Gastroesophageal sphincter (tissue), 3 donors: ENCODE results near the gene HAPSTR1.

Experiments
- POLR2AphosphoS5 ChIP-seq: sonication (generic); formaldehyde crosslinking; IDR thresholded peaks from one replicate; pipeline ENCODE4 v1.6.1; 2017; ENCODE audit warnings: antibody characterized with exemption
- TF ChIP-seq, protein P1 (sequence below), 4 experiments: fragments of 200-600 bp in 2 of 4; fragments of 450-650 bp in 2 of 4; sonication (generic) in 1 of 4; IDR thresholded peaks; one replicate each; pipeline ENCODE4 v1.5.1; 2017 to 2019; ENCODE audit warnings: antibody characterized with exemption in 4 of 4, mild to moderate bottlenecking in 2 of 4, moderate library complexity in 2 of 4

DNA sequence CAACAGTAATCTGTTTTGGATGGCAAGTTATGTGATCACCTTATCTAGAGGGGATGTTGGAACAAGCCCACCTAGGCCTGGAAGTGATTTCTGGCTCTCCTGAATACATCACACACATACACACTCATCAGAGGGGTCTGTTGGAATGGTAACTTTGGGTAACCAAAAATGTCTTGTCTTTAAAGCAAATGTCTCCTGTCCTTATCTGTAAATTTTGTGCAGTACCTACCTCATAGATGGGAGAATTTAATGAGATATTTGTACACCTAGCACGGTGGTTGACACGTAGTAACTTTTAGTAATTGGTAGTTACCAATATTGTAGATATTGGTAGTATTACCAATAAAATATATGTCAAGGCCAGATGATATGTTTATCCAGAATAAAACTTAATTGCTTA, 24.7 kb downstream of the HAPSTR1 start:
- TF ChIP-seq, protein P1, sequence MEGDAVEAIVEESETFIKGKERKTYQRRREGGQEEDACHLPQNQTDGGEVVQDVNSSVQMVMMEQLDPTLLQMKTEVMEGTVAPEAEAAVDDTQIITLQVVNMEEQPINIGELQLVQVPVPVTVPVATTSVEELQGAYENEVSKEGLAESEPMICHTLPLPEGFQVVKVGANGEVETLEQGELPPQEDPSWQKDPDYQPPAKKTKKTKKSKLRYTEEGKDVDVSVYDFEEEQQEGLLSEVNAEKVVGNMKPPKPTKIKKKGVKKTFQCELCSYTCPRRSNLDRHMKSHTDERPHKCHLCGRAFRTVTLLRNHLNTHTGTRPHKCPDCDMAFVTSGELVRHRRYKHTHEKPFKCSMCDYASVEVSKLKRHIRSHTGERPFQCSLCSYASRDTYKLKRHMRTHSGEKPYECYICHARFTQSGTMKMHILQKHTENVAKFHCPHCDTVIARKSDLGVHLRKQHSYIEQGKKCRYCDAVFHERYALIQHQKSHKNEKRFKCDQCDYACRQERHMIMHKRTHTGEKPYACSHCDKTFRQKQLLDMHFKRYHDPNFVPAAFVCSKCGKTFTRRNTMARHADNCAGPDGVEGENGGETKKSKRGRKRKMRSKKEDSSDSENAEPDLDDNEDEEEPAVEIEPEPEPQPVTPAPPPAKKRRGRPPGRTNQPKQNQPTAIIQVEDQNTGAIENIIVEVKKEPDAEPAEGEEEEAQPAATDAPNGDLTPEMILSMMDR (IDR thresholded peaks at IDR 0.05): no peak
- TF ChIP-seq POLR2AphosphoS5: no peak
